Measurements from ENCODE around the gene ARHGAP8. TPM values are rescaled to one million over a fixed set of nuclear protein-coding genes. Genes with fewer than 3 reads are reported as not detected.

ARHGAP8 gene
- polyA plus RNA-seq, 1 donor from 2014 or later = 3.0 TPM

GRCh38 chr22:44732661-44733060, 19.7 kb upstream of the ARHGAP8 start:
- Histone ChIP-seq H3K9me3 (ENCODE audit: low read length) (no peaks in the 10 kb centered on the region), H3K36me3 (ENCODE audit: insufficient read depth, low read length) (no peaks in the 10 kb centered on the region), H3K4me2 (ENCODE audit: low read length) (no peak overlapping the region), H4K20me1 (ENCODE audit: insufficient read depth) (no peaks in the 10 kb centered on the region), H3K4me3 (ENCODE audit: low read length) (no peak overlapping the region), H2AFZ (ENCODE audit: low read depth, low read length) (no peak overlapping the region), H3F3A (ENCODE audit: insufficient read depth, low read length, poor library complexity, severe bottlenecking) (no peaks in the 10 kb centered on the region), H3K79me2 (replicated peaks; ENCODE audit: insufficient read depth, low read length) (no peaks in the 10 kb centered on the region), H3K9me2 (ENCODE audit: insufficient read depth, low read length) (no peaks in the 10 kb centered on the region), H3K27me3 (ENCODE audit: insufficient read depth, low read depth, low read length) (no peaks in the 10 kb centered on the region), H3K9ac (ENCODE audit: low read length) (no peak overlapping the region), H3K27ac (ENCODE audit: low read length) (no peak overlapping the region)
- no peak for TF ChIP-seq SMC3 (conservative IDR thresholded peaks at IDR 0.05; ENCODE audit: poor library complexity)
- no peak for TF ChIP-seq CTCF (IDR thresholded peaks at IDR 0.05; ENCODE audit: poor library complexity, severe bottlenecking)
- no peak for TF ChIP-seq RAD21 (conservative IDR thresholded peaks at IDR 0.05)
- TF ChIP-seq TAF1 (IDR thresholded peaks at IDR 0.05; ENCODE audit: low read depth) = no peak
- TF ChIP-seq MXI1 (conservative IDR thresholded peaks at IDR 0.05; ENCODE audit: poor library complexity, severe bottlenecking) = no peak
- no peak for TF ChIP-seq EP300 (conservative IDR thresholded peaks at IDR 0.05; ENCODE audit: poor library complexity, severe bottlenecking)
- TF ChIP-seq REST (IDR thresholded peaks at IDR 0.05; ENCODE audit: borderline replicate concordance) = no peak
- no peak for TF ChIP-seq EZH2 (IDR thresholded peaks at IDR 0.05; ENCODE audit: borderline replicate concordance, insufficient read depth, low read length, poor library complexity, severe bottlenecking)
- no peak for TF ChIP-seq POLR2AphosphoS5 (IDR thresholded peaks at IDR 0.05)

GRCh38 chr22:44733426-44734106, 18.8 kb upstream of the ARHGAP8 start:
- Histone ChIP-seq H2AFZ (ENCODE audit: low read depth, low read length) (no peak overlapping the region), H3F3A (ENCODE audit: insufficient read depth, low read length, poor library complexity, severe bottlenecking) (no peaks in the 10 kb centered on the region), H3K79me2 (replicated peaks; ENCODE audit: insufficient read depth, low read length) (no peaks in the 10 kb centered on the region), H3K36me3 (ENCODE audit: insufficient read depth, low read length) (no peaks in the 10 kb centered on the region), H3K27ac (ENCODE audit: low read length) (no peak overlapping the region), H3K4me3 (ENCODE audit: low read length) (no peak overlapping the region), H3K9ac (ENCODE audit: low read length) (no peak overlapping the region), H3K9me3 (ENCODE audit: low read length) (no peaks in the 10 kb centered on the region), H3K27me3 (ENCODE audit: insufficient read depth, low read depth, low read length) (no peaks in the 10 kb centered on the region), H3K9me2 (ENCODE audit: insufficient read depth, low read length) (no peaks in the 10 kb centered on the region), H3K4me2 (ENCODE audit: low read length) (no peak overlapping the region), H4K20me1 (ENCODE audit: insufficient read depth) (no peaks in the 10 kb centered on the region)
- no peak for TF ChIP-seq SMC3 (conservative IDR thresholded peaks at IDR 0.05; ENCODE audit: poor library complexity)
- no peak for TF ChIP-seq REST (IDR thresholded peaks at IDR 0.05; ENCODE audit: borderline replicate concordance)
- TF ChIP-seq MXI1 (conservative IDR thresholded peaks at IDR 0.05; ENCODE audit: poor library complexity, severe bottlenecking) = no peak
- TF ChIP-seq POLR2AphosphoS5 (IDR thresholded peaks at IDR 0.05) = no peak
- TF ChIP-seq CTCF (IDR thresholded peaks at IDR 0.05; ENCODE audit: poor library complexity, severe bottlenecking) = no peak

Measured in neural cell (in vitro differentiated cells).